Endothelial cell of umbilical vein (primary cell): ENCODE measurements around the gene SV2C. TPM values are rescaled to one million over a fixed set of nuclear protein-coding genes. Genes with fewer than 3 reads are reported as not detected.

Experiments
- BruUV-seq: library from RNA; stranded (reverse); fragments of 400-500 nt; replicated peaks from 2 replicates; lab custom pipeline; 2021; lab: Mats Ljungman, UMichigan
- CTCF ChIA-PET: fragments of 300-600, 350-600 bp; sonication (Branson Sonifier 250); formaldehyde crosslinking; loops from one replicate; lab custom pipeline; 2021; ENCODE audit warnings: antibody characterized with exemption, inconsistent platforms; lab: Charles Lee
- POLR2A ChIA-PET: fragments of 300-600, 350-600 bp; sonication (Branson Sonifier 250); formaldehyde crosslinking; loops from one replicate; lab custom pipeline; 2021; ENCODE audit warnings: antibody characterized with exemption, inconsistent platforms; lab: Charles Lee
- DNase-seq: peaks from one replicate; pipeline ENCODE4 v3.0.0-alpha.2; 2011; ENCODE audit warnings: low read depth, low spot score
- FAIRE-seq: peaks from 2 replicates; lab custom pipeline; 2011; peaks lifted over from hg19 to GRCh38; lab: Jason Lieb, UNC
- H2AFZ ChIP-seq: 2 replicates; pipeline ENCODE4 v1.6.0; 2012; ENCODE audit warnings: low read depth, low read length, control low read depth, inconsistent platforms
- H3K27ac ChIP-seq: 2 replicates; pipeline ENCODE4 v1.5.1; 2011; ENCODE audit warnings: low read depth, mild to moderate bottlenecking, control low read depth, low read length, moderate library complexity; ENCODE audit not compliant: insufficient read depth
- H3K27me3 ChIP-seq, 2 experiments: 2 replicates each; pipeline versions ENCODE4 v1.6.0 to v1.6.1; 2011; ENCODE audit warnings: low read length in 2 of 2, mixed read lengths in 1 of 2; ENCODE audit not compliant: control insufficient read depth in 2 of 2, insufficient read depth in 2 of 2
- H3K36me3 ChIP-seq, 2 experiments: 2 replicates in 1 of 2; 3 replicates in 1 of 2; pipeline ENCODE4 v1.5.1; 2011; ENCODE audit warnings: low read length in 2 of 2, mild to moderate bottlenecking in 1 of 2, moderate library complexity in 1 of 2; ENCODE audit not compliant: control insufficient read depth in 2 of 2, insufficient read depth in 2 of 2; ENCODE audit errors: extremely low read depth in 1 of 2
- H3K4me1 ChIP-seq: 3 replicates; pipeline ENCODE4 v1.5.1; 2011; ENCODE audit warnings: mild to moderate bottlenecking, low read length; ENCODE audit not compliant: control insufficient read depth, insufficient read depth; ENCODE audit errors: extremely low read depth
- H3K4me2 ChIP-seq: 2 replicates; pipeline ENCODE4 v1.6.1; 2011; ENCODE audit warnings: low read length, control low read depth, mixed read lengths; ENCODE audit not compliant: insufficient read depth
- H3K4me3 ChIP-seq, 3 experiments: fragments of 200-600 bp in 1 of 3; sonication (generic), shearing (Covaris generic) in 1 of 3; replicated peaks in 1 of 3; 2 replicates each; pipeline ENCODE4 v1.5.1; 2011 to 2016; ENCODE audit warnings: control low read depth in 3 of 3, low read length in 3 of 3, mild to moderate bottlenecking in 2 of 3, inconsistent platforms in 1 of 3, low read depth in 1 of 3, moderate library complexity in 1 of 3; ENCODE audit not compliant: insufficient read depth in 1 of 3
- H3K79me2 ChIP-seq: 2 replicates; pipeline ENCODE4 v1.6.0; 2012; ENCODE audit warnings: low read length, inconsistent platforms; ENCODE audit not compliant: control insufficient read depth, insufficient read depth
- H3K9ac ChIP-seq: replicated peaks from 2 replicates; pipeline ENCODE3; 2011; ENCODE audit warnings: low read length, control low read depth; ENCODE audit not compliant: insufficient read depth; ENCODE audit errors: extremely low read depth
- H3K9me1 ChIP-seq: replicated peaks from 3 replicates; pipeline ENCODE4 v1.6.0; 2011; ENCODE audit warnings: mild to moderate bottlenecking, low read length; ENCODE audit not compliant: control insufficient read depth, insufficient read depth; ENCODE audit errors: extremely low read depth
- H3K9me3 ChIP-seq: replicated peaks from 2 replicates; pipeline ENCODE4 v1.5.1; 2012; ENCODE audit warnings: low read length, inconsistent platforms; ENCODE audit not compliant: control insufficient read depth, insufficient read depth
- H4K20me1 ChIP-seq: replicated peaks from 2 replicates; pipeline ENCODE3; 2011; ENCODE audit warnings: mild to moderate bottlenecking, low read length; ENCODE audit not compliant: control insufficient read depth, insufficient read depth; ENCODE audit errors: extremely low read depth
- EZH2 ChIP-seq: IDR thresholded peaks from 2 replicates; pipeline ENCODE4 v1.6.1; 2012; ENCODE audit warnings: borderline replicate concordance, low read depth, mild to moderate bottlenecking, moderate library complexity, low read length, inconsistent platforms; ENCODE audit not compliant: severe bottlenecking
- FOS ChIP-seq: IDR thresholded peaks from 2 replicates; pipeline ENCODE4 v1.6.1; 2011; ENCODE audit warnings: mild to moderate bottlenecking, low read length, moderate library complexity, borderline replicate concordance; ENCODE audit not compliant: insufficient read depth
- GATA2 ChIP-seq: IDR thresholded peaks from 2 replicates; pipeline ENCODE4 v1.7.0; 2011; ENCODE audit warnings: low read depth, mild to moderate bottlenecking, moderate library complexity, mixed read lengths, low read length; ENCODE audit not compliant: insufficient read length, insufficient read depth
- JUN ChIP-seq: IDR thresholded peaks from 2 replicates; pipeline ENCODE4 v1.6.1; 2011; ENCODE audit warnings: borderline replicate concordance, low read depth; ENCODE audit not compliant: insufficient read length, insufficient read depth
- MAX ChIP-seq: IDR thresholded peaks from 2 replicates; pipeline ENCODE4 v1.6.1; 2011; ENCODE audit not compliant: insufficient read depth, insufficient read length
- MYC ChIP-seq: IDR thresholded peaks from one replicate; pipeline ENCODE4 v1.6.1; 2011; ENCODE audit warnings: mild to moderate bottlenecking, low read depth, low read length
- POLR2A ChIP-seq: IDR thresholded peaks from 2 replicates; pipeline ENCODE4 v1.6.1; 2012; ENCODE audit warnings: low read depth, mild to moderate bottlenecking, control low read depth, low read length
- POLR2AphosphoS5 ChIP-seq: IDR thresholded peaks from 2 replicates; pipeline ENCODE4 v1.6.1; 2012; ENCODE audit warnings: low read depth, mild to moderate bottlenecking, control low read depth, low read length, moderate library complexity; ENCODE audit not compliant: insufficient read depth
- dilution Hi-C: fragments of 300-500 bp; cut with MboI; formaldehyde crosslinking; loops from one replicate; pipeline ENCODE4 v1.15.0; 2019; ENCODE audit warnings: low sequenced_read_pairs; ENCODE audit not compliant: extremely low pct_ligation_motif_present
- intact Hi-C: fragments of 100-400 bp; cut with micrococcal nuclease; formaldehyde crosslinking; loops from one replicate; pipeline ENCODE4 v1.10.0; 2022
- polyA plus RNA-seq, 4 experiments: library from polyadenylated mRNA; depleted of rRNA in 3 of 4; stranded (reverse) in 3 of 4; unstranded in 1 of 4; fragments of >200 nt; gene quantifications; 2 replicates each; pipeline versions ENCODE4 v1.2.1 to v1.2.3, GENCODE V29; 2011 to 2012; ENCODE audit warnings: missing spikeins in 1 of 4
- total RNA-seq: library from RNA; stranded (reverse); gene quantifications from 2 replicates; pipeline ENCODE4 v1.2.3, GENCODE V29; 2021
- TF ChIP-seq, protein P1 (sequence below), 2 donors: IDR thresholded peaks; 1 replicate in 1 of 2; 2 replicates in 1 of 2; pipeline ENCODE4 v1.5.1; 2011; ENCODE audit warnings: low read length in 2 of 2, mild to moderate bottlenecking in 2 of 2, moderate library complexity in 2 of 2, control low read depth in 1 of 2, inconsistent platforms in 1 of 2, low read depth in 1 of 2; ENCODE audit not compliant: insufficient read depth in 1 of 2; ENCODE audit errors: extremely low read depth in 1 of 2

The SV2C gene
- total and polyA plus RNA-seq, 2 donors (not counting 3 experiments of a cell fraction or from before 2014, with no cell fraction given): not detected

DNA sequence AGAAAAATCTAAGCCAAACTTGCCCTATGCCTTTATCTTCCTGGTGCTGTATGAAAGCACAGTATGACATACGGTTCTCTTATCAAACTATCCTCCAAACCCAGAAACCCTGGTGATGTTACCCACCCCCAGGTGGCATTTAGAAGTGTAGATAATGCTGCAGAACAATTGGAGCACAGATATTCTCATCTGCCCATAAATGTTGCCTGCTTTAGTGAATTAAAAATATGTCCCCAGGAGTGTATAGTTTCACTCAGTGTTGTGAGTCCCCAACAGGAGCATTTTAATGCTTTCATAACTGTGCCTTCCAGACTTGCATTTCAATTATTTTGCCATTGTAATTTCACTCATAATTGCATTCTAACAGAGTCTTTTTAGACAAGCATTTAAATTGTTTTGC is 50.8 kb downstream of the SV2C start:
- Histone ChIP-seq H3K27ac (no peak overlapping the region), H3K4me2 (no peak overlapping the region), H3K4me3 (no peak overlapping the region), H3K4me1 (no peaks in the 10 kb centered on the region), H4K20me1 (no peaks in the 10 kb centered on the region), H3K79me2 (no peaks in the 10 kb centered on the region), H2AFZ (no peak overlapping the region), H3K9me1 (no peaks in the 10 kb centered on the region), H3K9me3 (no peaks in the 10 kb centered on the region), H3K27me3 (peaks cover 0 to 2% of the 10 kb centered on the region in 2 experiments), H3K36me3 (no peaks in the 10 kb centered on the region), H3K9ac (no peak overlapping the region)
- POLR2A ChIA-PET: no interaction called here
- DNase-seq (no peak), FAIRE-seq (no peak)
- intact Hi-C loops (no loop called here), dilution Hi-C loops (no loop called here)
- TF ChIP-seq, protein P1, sequence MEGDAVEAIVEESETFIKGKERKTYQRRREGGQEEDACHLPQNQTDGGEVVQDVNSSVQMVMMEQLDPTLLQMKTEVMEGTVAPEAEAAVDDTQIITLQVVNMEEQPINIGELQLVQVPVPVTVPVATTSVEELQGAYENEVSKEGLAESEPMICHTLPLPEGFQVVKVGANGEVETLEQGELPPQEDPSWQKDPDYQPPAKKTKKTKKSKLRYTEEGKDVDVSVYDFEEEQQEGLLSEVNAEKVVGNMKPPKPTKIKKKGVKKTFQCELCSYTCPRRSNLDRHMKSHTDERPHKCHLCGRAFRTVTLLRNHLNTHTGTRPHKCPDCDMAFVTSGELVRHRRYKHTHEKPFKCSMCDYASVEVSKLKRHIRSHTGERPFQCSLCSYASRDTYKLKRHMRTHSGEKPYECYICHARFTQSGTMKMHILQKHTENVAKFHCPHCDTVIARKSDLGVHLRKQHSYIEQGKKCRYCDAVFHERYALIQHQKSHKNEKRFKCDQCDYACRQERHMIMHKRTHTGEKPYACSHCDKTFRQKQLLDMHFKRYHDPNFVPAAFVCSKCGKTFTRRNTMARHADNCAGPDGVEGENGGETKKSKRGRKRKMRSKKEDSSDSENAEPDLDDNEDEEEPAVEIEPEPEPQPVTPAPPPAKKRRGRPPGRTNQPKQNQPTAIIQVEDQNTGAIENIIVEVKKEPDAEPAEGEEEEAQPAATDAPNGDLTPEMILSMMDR (IDR thresholded peaks at IDR 0.05; ENCODE audit: extremely low read depth in 1 of 2, insufficient read depth in 1 of 2, low read depth in 1 of 2, low read length in 2 of 2): no peak
- TF ChIP-seq GATA2 (no peak), POLR2A (no peak)
- no TSS peak for BruUV-seq
- CTCF ChIA-PET: no interaction called here

DNA sequence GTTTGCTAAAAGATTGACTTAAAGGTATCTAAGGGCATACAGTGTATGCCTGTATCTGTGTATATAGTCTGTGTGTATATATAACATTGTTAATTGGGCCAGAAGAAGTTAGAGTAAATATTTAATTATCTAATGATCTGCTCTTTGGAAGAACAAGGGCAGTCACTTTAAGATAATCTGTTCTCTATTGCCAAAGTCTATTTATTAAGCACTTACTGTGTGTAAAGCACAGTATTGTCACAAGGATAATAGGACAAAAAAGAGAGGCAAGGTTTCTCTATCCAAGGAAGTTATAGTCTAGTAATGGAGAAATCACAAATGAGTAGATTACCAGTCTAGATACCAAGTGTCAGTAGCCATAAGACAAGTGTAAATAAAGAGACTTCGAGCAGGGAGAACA is 51.5 kb downstream of the SV2C start:
- Histone ChIP-seq H3K9me1 (no peaks in the 10 kb centered on the region), H3K79me2 (no peaks in the 10 kb centered on the region), H4K20me1 (no peaks in the 10 kb centered on the region), H3K4me2 (no peak overlapping the region), H3K9ac (no peak overlapping the region), H3K27ac (no peak overlapping the region), H3K4me1 (no peaks in the 10 kb centered on the region), H2AFZ (no peak overlapping the region), H3K36me3 (no peaks in the 10 kb centered on the region), H3K9me3 (no peaks in the 10 kb centered on the region), H3K27me3 (peaks cover 0 to 2% of the 10 kb centered on the region in 2 experiments), H3K4me3 (no peak overlapping the region)
- dilution Hi-C loops: no loop called here
- POLR2A ChIA-PET: no interaction called here
- FAIRE-seq: no peak
- intact Hi-C loops: no loop called here
- CTCF ChIA-PET: interaction anchor here (1.3 kb wide), 1 partner anchor 40 kb away, joined by 4 read pairs; no protein-coding TSS in a partner anchor
- TF ChIP-seq MAX (no peak), JUN (no peak), EZH2 (no peak), GATA2 (no peak), MYC (no peak), FOS (no peak), POLR2A (no peak), POLR2AphosphoS5 (no peak)
- TF ChIP-seq, protein P1 (IDR thresholded peaks at IDR 0.05; ENCODE audit: extremely low read depth in 1 of 2, insufficient read depth in 1 of 2, low read depth in 1 of 2, low read length in 2 of 2): no peak
- DNase-seq: no peak
- no TSS peak for BruUV-seq
